AG04450 (cell line): ENCODE results near the gene ZACN. TPM values are rescaled to one million over a fixed set of nuclear protein-coding genes. Genes with fewer than 3 reads are reported as not detected.
A peak's percentile ranks its signal among the peaks of the same experiment; 100 is the strongest.
"Not testable (repeated sequence)": the region's sequence is repeated elsewhere in the genome, so short reads cannot be mapped to it uniquely, and the experiment has no call there.

Source experiments
- CTCF ChIA-PET: fragments of 300-600, 350-600 bp; formaldehyde crosslinking; extraction: SDS; loops from one replicate; lab custom pipeline; 2022; ENCODE audit warnings: antibody characterized with exemption, inconsistent platforms; lab: Charles Lee
- POLR2A ChIA-PET: fragments of 350-600 bp; formaldehyde crosslinking; extraction: SDS; loops from one replicate; lab custom pipeline; 2021; ENCODE audit warnings: antibody characterized with exemption, inconsistent platforms; lab: Yijun Ruan, JAX
- DNase-seq: peaks from one replicate; pipeline ENCODE4 v3.0.0-alpha.2; 2011; ENCODE audit warnings: low read depth, low spot score
- H3K27ac ChIP-seq: one replicate; pipeline ENCODE4 v1.5.1; 2012; ENCODE audit warnings: low read depth, low read length, control low read depth
- H3K27me3 ChIP-seq: one replicate; pipeline ENCODE4 v1.6.0; 2012; ENCODE audit warnings: low read length; ENCODE audit not compliant: control insufficient read depth, insufficient read depth
- H3K4me3 ChIP-seq: 2 replicates; pipeline ENCODE4 v1.5.1; 2011; ENCODE audit warnings: mild to moderate bottlenecking, low read depth, low read length, control low read depth
- H3K9me3 ChIP-seq: 2 replicates; pipeline ENCODE4 v1.5.1; 2012; ENCODE audit warnings: low read length; ENCODE audit not compliant: control insufficient read depth, insufficient read depth
- polyA plus RNA-seq: library from polyadenylated mRNA; depleted of rRNA; stranded (reverse); fragments of >200 nt; gene quantifications from 2 replicates; pipeline ENCODE4 v1.2.3, GENCODE V29; 2011
- TF ChIP-seq, protein P1 (sequence below): IDR thresholded peaks from 2 replicates; pipeline ENCODE4 v1.5.1; 2011; ENCODE audit warnings: low read depth, low read length, control low read depth, inconsistent platforms

ZACN gene
- polyA plus RNA-seq, 1 experiment: not detected

DNA sequence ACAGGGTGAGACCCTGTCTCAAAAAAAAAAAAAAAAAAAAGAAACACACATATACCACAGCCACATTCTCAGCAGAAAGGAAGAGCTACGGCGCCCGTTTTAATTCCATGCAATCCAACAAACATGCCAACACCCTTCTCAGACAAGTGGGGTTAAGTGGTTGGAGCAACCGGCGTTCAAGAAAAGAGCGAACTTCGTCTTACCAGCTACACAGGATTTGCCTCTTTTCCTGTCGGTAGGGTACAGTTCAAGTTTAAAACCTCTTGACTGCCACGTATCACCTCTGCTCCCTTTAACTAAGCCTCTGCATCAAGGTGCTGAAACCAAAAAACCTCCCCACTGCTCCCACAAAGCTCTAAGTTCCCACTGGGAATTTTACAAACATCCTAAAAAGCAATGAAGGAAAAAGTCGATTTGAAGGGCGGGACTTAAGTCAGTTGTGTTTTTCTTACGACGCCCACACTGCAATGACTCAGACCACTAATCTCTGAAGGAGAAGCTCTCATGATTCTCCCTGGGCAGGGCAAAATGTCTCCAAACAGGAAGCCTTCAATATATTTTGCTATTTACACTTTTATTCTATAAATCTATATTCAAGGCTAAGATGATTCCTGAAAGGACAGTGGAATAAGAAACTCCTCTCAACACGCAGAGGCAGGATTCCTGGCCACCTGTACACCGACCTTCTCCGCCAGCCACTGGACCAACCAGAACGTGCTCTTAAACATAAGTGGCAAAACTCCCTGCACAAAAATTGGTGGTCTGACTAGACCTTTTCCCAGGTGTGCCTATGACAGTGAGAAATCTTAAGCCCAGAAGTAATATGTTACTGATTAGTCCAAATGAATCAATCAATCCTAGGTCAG is 25.5 kb upstream of the ZACN start:
- ChIA-PET POLR2A (interaction anchor here (0.6 kb wide), 2 partner anchors 10 to 42 kb away, joined by 3 to 4 read pairs; no protein-coding TSS in a partner anchor), CTCF (interaction anchor here (0.7 kb wide), 1 partner anchor 669 kb away, joined by 3 read pairs; no protein-coding TSS in a partner anchor)
- no peak overlapping the region for H3K4me3 ChIP-seq
- H3K27me3 ChIP-seq: no peaks in the 10 kb centered on the region
- TF ChIP-seq, protein P1, sequence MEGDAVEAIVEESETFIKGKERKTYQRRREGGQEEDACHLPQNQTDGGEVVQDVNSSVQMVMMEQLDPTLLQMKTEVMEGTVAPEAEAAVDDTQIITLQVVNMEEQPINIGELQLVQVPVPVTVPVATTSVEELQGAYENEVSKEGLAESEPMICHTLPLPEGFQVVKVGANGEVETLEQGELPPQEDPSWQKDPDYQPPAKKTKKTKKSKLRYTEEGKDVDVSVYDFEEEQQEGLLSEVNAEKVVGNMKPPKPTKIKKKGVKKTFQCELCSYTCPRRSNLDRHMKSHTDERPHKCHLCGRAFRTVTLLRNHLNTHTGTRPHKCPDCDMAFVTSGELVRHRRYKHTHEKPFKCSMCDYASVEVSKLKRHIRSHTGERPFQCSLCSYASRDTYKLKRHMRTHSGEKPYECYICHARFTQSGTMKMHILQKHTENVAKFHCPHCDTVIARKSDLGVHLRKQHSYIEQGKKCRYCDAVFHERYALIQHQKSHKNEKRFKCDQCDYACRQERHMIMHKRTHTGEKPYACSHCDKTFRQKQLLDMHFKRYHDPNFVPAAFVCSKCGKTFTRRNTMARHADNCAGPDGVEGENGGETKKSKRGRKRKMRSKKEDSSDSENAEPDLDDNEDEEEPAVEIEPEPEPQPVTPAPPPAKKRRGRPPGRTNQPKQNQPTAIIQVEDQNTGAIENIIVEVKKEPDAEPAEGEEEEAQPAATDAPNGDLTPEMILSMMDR: no peak
- DNase-seq: peak; percentile 20
- no peaks in the 10 kb centered on the region for H3K9me3 ChIP-seq
- H3K27ac ChIP-seq: no peak overlapping the region

- Histone ChIP-seq H3K27me3 (no peaks in the 10 kb centered on the region), H3K9me3 (no peaks in the 10 kb centered on the region), H3K27ac (no peak overlapping the region), H3K4me3 (no peak overlapping the region)
- TF ChIP-seq, protein P1: no peak
- POLR2A ChIA-PET: no interaction called here
- CTCF ChIA-PET: no interaction called here
- no peak for DNase-seq
These were observed 24.9 kb upstream of the ZACN start for GRCh38 chr17:76054112-76054476.

DNA sequence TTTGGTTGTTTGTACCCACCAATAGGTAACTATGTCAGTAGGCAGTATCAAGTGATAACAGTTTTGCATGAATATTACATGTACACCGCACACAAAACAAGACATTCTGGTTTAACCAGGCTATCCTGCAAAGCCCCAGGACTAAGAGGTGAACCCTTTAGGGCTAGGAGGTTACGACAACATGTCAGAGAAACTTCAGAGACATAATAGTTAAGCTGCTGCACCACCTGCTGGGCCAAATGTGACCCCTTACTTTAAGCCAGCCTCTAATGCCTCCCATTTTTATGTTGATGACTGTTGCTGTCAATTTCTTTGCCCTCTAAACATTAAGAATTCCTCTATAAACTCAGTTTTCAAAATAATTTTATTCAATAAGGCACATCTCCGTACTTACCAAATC is 22.1 kb upstream of the ZACN start:
- ChIA-PET POLR2A (no interaction called here), CTCF (interaction anchor here (1.1 to 1.2 kb wide), 2 partner anchors 42 to 223 kb away, joined by 3 read pairs; no protein-coding TSS in a partner anchor)
- Histone ChIP-seq H3K4me3 (no peak overlapping the region), H3K27ac (no peak overlapping the region), H3K9me3 (no peaks in the 10 kb centered on the region), H3K27me3 (no peaks in the 10 kb centered on the region)
- DNase-seq: no peak
- TF ChIP-seq, protein P1: no peak

DNA sequence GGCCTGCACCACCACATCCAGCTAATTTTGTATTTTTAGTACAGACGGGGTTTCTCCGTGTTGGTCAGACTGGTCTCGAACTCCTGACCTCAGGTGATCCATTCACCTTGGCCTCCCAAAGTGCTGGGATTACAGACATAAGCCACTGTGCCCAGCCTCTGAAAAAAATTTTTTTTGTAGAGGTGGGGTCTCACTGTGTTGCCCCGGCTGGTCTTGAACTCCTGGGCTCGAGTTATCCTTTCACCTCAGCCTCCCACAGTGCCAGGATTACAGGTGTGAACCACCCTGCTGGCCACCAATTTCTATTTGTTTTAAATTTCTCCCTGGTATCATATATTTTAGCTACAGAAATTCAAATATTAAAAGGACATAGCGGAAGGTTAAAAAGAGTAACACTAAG is 20.7 kb upstream of the ZACN start:
- POLR2A ChIA-PET, DNase-seq: not testable (repeated sequence)
- CTCF ChIA-PET: interaction anchor here (0.7 kb wide), 1 partner anchor 46 kb away, joined by 3 read pairs; no protein-coding TSS in a partner anchor

GRCh38 chr17:76063875-76064546 is 15.0 kb upstream of the ZACN start:
- TF ChIP-seq, protein P1: no peak
- no peaks in the 10 kb centered on the region for H3K9me3 ChIP-seq
- POLR2A ChIA-PET: interaction anchor here (0.6 to 0.7 kb wide), 2 partner anchors 8 to 11 kb away, joined by 3 to 7 read pairs; no protein-coding TSS in a partner anchor
- no peaks in the 10 kb centered on the region for H3K27me3 ChIP-seq
- CTCF ChIA-PET: no interaction called here
- H3K27ac ChIP-seq: no peak overlapping the region
- no peak overlapping the region for H3K4me3 ChIP-seq
- DNase-seq: no peak

More for the DNA sequence above, 20.7 kb upstream of the ZACN start:
- H3K27ac ChIP-seq, H3K9me3 ChIP-seq, H3K4me3 ChIP-seq, H3K27me3 ChIP-seq: not testable (repeated sequence)
